A549 (cell line): ENCODE data around the gene TTF2. TPM values are rescaled to one million over a fixed set of nuclear protein-coding genes. Genes with fewer than 3 reads are reported as not detected.
"Not testable (repeated sequence)": the region's sequence is repeated elsewhere in the genome, so short reads cannot be mapped to it uniquely, and the experiment has no call there.

ENCODE experiments used
- ATAC-seq, 2 experiments: fragments of 200-7000 bp in 1 of 2; fragments of >200 bp in 1 of 2; cut with Nextera tagmentation in 1 of 2; cut with Tn5 transposase in 1 of 2; 3 replicates each; pipeline versions ENCODE4 v1.8.0 to v1.9.1; 2018 to 2020; ENCODE audit warnings: mild to moderate bottlenecking in 1 of 2, moderate library complexity in 1 of 2
- CTCF ChIA-PET: fragments of 300-600 bp; sonication (Branson Sonifier 250); formaldehyde crosslinking; extraction: SDS; loops from one replicate; lab custom pipeline; 2021; ENCODE audit warnings: antibody characterized with exemption, inconsistent platforms; lab: Yijun Ruan, JAX
- POLR2A ChIA-PET: fragments of 350-600 bp; formaldehyde crosslinking; extraction: SDS; loops from one replicate; lab custom pipeline; 2021; ENCODE audit warnings: antibody characterized with exemption, inconsistent platforms; lab: Yijun Ruan, JAX
- DNase-seq, 2 experiments: peaks; one replicate each; pipeline versions ENCODE4 v3.0.0 to v3.0.0-alpha.2; 2011 to 2016; ENCODE audit warnings: low read depth in 1 of 2, low spot score in 1 of 2
- FAIRE-seq: peaks from 2 replicates; lab custom pipeline; 2011; peaks lifted over from hg19 to GRCh38; lab: Jason Lieb, UNC
- H3K27ac ChIP-seq, 2 experiments: fragments of >200 bp; sonication (Bioruptor Twin); formaldehyde crosslinking; 3 replicates each; pipeline ENCODE4 v1.5.1; 2016 to 2017
- H3K4me1 ChIP-seq: fragments of >200 bp; sonication (Bioruptor Twin); formaldehyde crosslinking; 3 replicates; pipeline ENCODE4 v1.6.1; 2016
- H3K4me2 ChIP-seq: fragments of >200 bp; sonication (Bioruptor Twin); formaldehyde crosslinking; 3 replicates; pipeline ENCODE4 v1.6.1; 2016
- H3K4me3 ChIP-seq: fragments of >200 bp; sonication (Bioruptor Twin); formaldehyde crosslinking; 3 replicates; pipeline ENCODE4 v1.5.1; 2016
- H3K9me3 ChIP-seq: fragments of >200 bp; sonication (Bioruptor Twin); formaldehyde crosslinking; 3 replicates; pipeline ENCODE4 v1.6.1; 2016
- CEBPB ChIP-seq, 2 experiments: fragments of >200 bp in 1 of 2; sonication (Bioruptor Twin) in 1 of 2; formaldehyde crosslinking in 1 of 2; IDR thresholded peaks; 2 replicates each; pipeline ENCODE4 v1.6.1; 2012 to 2016
- CHD2 ChIP-seq: fragments of 150-350 bp; IDR thresholded peaks from 2 replicates; pipeline ENCODE4 v1.6.1; 2014; ENCODE audit warnings: low read length; ENCODE audit not compliant: partially characterized antibody
- EHMT2 ChIP-seq: fragments of 200-600 bp; sonication (generic); IDR thresholded peaks from 2 replicates; pipeline ENCODE4 v1.6.1; 2016; ENCODE audit warnings: antibody characterized with exemption, low read depth, mild to moderate bottlenecking, moderate library complexity
- EP300 ChIP-seq, 2 experiments: fragments of >200 bp; sonication (Bioruptor Twin); formaldehyde crosslinking; IDR thresholded peaks; 2 replicates in 1 of 2; 3 replicates in 1 of 2; pipeline ENCODE4 v1.6.1; 2016 to 2017
- HMGXB4 ChIP-seq: fragments of 250-450 bp; sonication (Bioruptor Pico); IDR thresholded peaks from 2 replicates; pipeline ENCODE4 v1.5.0; 2021; ENCODE audit warnings: mild to moderate bottlenecking, moderate library complexity, borderline replicate concordance
- JUNB ChIP-seq: fragments of >200 bp; sonication (Bioruptor Twin); formaldehyde crosslinking; IDR thresholded peaks from 2 replicates; pipeline ENCODE4 v1.6.1; 2016
- NPAS2 ChIP-seq: fragments of 250-450 bp; sonication (Bioruptor Pico); IDR thresholded peaks from 2 replicates; pipeline ENCODE4 v1.8.0; 2022; ENCODE audit warnings: mild to moderate bottlenecking, moderate library complexity, borderline replicate concordance
- RNF2 ChIP-seq: fragments of 200-600 bp; sonication (generic); IDR thresholded peaks from 2 replicates; pipeline ENCODE4 v1.6.1; 2016; ENCODE audit warnings: low read depth, mild to moderate bottlenecking, antibody characterized with exemption, moderate library complexity, borderline replicate concordance
- TP53 ChIP-seq: fragments of 250-450 bp; sonication (Bioruptor Pico); IDR thresholded peaks from 2 replicates; pipeline ENCODE4 v1.5.0; 2021; ENCODE audit warnings: mild to moderate bottlenecking, moderate library complexity
- WGBS: methylation state at CpG from one replicate; pipeline ENCODE4 v1.1.6; 2017; ENCODE audit errors: missing lambda C conversion rate; 5-methylcytosine and 5-hydroxymethylcytosine counted together
- polyA plus RNA-seq, 4 experiments: library from polyadenylated mRNA; depleted of rRNA in 3 of 4; stranded (reverse); fragments of >200 nt; fragmentation: RNase III in 1 of 4; extraction: RNeasy Plus Mini Kit Qiagen cat#74134 plus additional on column Dnase treatment in 1 of 4; gene quantifications; 2 replicates in 3 of 4; 3 replicates in 1 of 4; pipeline ENCODE4 v1.2.3, GENCODE V29; 2011 to 2017
- small RNA-seq, 6 experiments: library from RNA; depleted of rRNA; stranded (forward); fragments of <200 nt; gene quantifications; one replicate each; pipeline ENCODE3, GENCODE V24; 2012

The TTF2 gene
- polyA plus RNA-seq, 2 of the 4 experiments (the other 2 are of a cell fraction), result 16.5 to 26.6 TPM

DNA sequence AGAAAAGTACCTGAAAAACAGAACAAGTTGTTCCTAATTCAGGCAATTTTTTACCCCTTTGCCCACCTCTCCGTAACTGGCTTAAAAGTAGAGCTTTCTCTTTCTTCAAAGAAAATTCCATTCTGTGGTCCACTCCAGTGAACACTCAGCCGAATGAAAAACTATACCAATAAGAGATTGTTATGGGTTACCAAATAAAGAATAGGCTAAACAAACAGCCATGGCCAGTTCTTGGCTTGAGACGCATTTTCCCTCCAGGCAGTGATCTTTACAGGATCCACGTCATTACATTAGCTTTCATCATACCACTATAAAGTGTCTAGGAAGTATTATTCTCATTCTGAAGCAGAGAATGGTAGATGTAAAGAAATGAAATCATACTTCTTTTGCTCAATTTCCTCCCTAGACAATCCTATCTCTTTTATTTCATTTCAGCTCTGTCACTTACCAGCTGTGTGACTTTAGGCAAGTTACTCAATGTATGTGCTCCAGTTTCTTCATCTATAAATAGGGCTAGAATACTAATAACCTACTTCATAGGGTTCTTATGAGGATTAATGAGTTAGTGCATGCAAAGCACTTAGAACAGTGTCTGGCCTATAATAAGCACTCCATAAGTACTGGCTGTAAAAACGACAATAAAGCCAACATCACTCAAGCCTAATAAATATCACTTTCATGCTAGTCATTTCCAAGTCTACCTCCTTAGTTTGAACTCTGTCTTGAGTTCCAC is 87.9 kb downstream of the TTF2 start:
- Histone ChIP-seq H3K4me1 (peaks cover 29% of the 10 kb centered on the region), H3K4me3 (peak overlapping the region; percentile 16; the same call in 1 of the 3 replicates), H3K9me3 (no peaks in the 10 kb centered on the region), H3K27ac (peak overlapping the region; percentile 80 to 87), H3K4me2 (peak overlapping the region; percentile 70)
- CTCF ChIA-PET, result interaction anchor here (0.5 to 2.4 kb wide), 4 partner anchors 19 to 149 kb away, joined by 4 to 10 read pairs (median 4); no protein-coding TSS in a partner anchor
- FAIRE-seq (no peak), ATAC-seq (peak; percentile 74 to 87), DNase-seq (peak; percentile 25 to 70)
- 21% methylated on average over 5 of the region's 5 CpGs for WGBS
- POLR2A ChIA-PET, result no interaction called here
- TF ChIP-seq CEBPB (IDR thresholded peaks at IDR 0.05) (0 out of 4 replicates have a peak, but pooled peaks of 1 of the 2 experiments have one; percentile 44), JUNB (0 out of 2 replicates have a peak, but pooled peaks have one; percentile 22), RNF2 (no peak), EP300 (IDR thresholded peaks at IDR 0.05) (0 out of 5 replicates have a peak, but pooled peaks of 1 of the 2 experiments have one; percentile 37)

GRCh38 chr1:117150316-117150715 is 90.2 kb downstream of the TTF2 start:
- TF ChIP-seq HMGXB4 (CRISPR knock-in tag) (no peak), NPAS2 (CRISPR knock-in tag) (no peak), TP53 (no peak), EHMT2 (no peak), CHD2 (no peak)
- TF ChIP-seq, all 56 proteins: peak for 0
- ChIA-PET POLR2A (no interaction called here), CTCF (interaction anchor here (1.7 kb wide), 1 partner anchor 22 kb away, joined by 6 read pairs; no protein-coding TSS in a partner anchor)
- H3K4me1 ChIP-seq, result peaks cover 29% of the 10 kb centered on the region
- 63% methylated on average over 2 of the region's 2 CpGs for WGBS
- DNase-seq (no peak), FAIRE-seq (no peak), ATAC-seq (no peak)
- no peak overlapping the region for H3K4me2 ChIP-seq
- H3K9me3 ChIP-seq, result no peaks in the 10 kb centered on the region
- H3K4me3 ChIP-seq, result no peak overlapping the region
- H3K27ac ChIP-seq, result peak overlapping the region in 1 of 2 experiments; percentile 40; a peak in 2 of 6 replicates

- POLR2A ChIA-PET, FAIRE-seq, H3K9me3 ChIP-seq, H3K27ac ChIP-seq, H3K4me3 ChIP-seq, ATAC-seq, DNase-seq, H3K4me2 ChIP-seq, CTCF ChIA-PET: not testable (repeated sequence)
- peaks cover 24% of the 10 kb centered on the region for H3K4me1 ChIP-seq
- 73% methylated on average over 5 of the region's 5 CpGs for WGBS
Observed at GRCh38 chr1:117151305-117151704, 91.2 kb downstream of the TTF2 start.

Small RNA genes lying within 50 kb of the gene (small RNA-seq; reads per million reads assigned to genes)
- 4.3 to 304 (median 160) reads per million in 6 experiments for gene MIR942

Other genes starting within 250 kb of the TTF2 start
- gene PTGFRN, start 150.4 kb upstream of the TTF2 start, polyA plus RNA-seq (2011; rRNA removed), result 39.0 and 51.1 TPM in 2 replicates
- 13.7 to 17.4 TPM (median 16.7 TPM) in 3 replicates for gene PTGFRN, start 150.4 kb upstream of the TTF2 start, polyA plus RNA-seq (2017; fragmentation: RNase III; extraction: RNeasy Plus Mini Kit Qiagen cat#74134 plus additional on column Dnase treatment)
- gene CD101, start 58.6 kb upstream of the TTF2 start, polyA plus RNA-seq (2011; rRNA removed), result 0.52 TPM in 2 replicates
- gene CD101, start 58.6 kb upstream of the TTF2 start, polyA plus RNA-seq (2017; fragmentation: RNase III; extraction: RNeasy Plus Mini Kit Qiagen cat#74134 plus additional on column Dnase treatment), result 0.21 to 0.30 TPM (median 0.29 TPM) in 3 replicates
- gene TRIM45, start 61.4 kb downstream of the TTF2 start, polyA plus RNA-seq (2011; rRNA removed), result 3.4 TPM in 2 replicates
- 2.1 to 3.0 TPM (median 2.9 TPM) in 3 replicates for gene TRIM45, start 61.4 kb downstream of the TTF2 start, polyA plus RNA-seq (2017; fragmentation: RNase III; extraction: RNeasy Plus Mini Kit Qiagen cat#74134 plus additional on column Dnase treatment)
- 0.18 and 0.34 TPM in 2 replicates for gene VTCN1, start 150.6 kb downstream of the TTF2 start, polyA plus RNA-seq (2011; rRNA removed)
- gene VTCN1, start 150.6 kb downstream of the TTF2 start, polyA plus RNA-seq (2017; fragmentation: RNase III; extraction: RNeasy Plus Mini Kit Qiagen cat#74134 plus additional on column Dnase treatment), result 0.04 to 0.18 TPM (median 0.16 TPM) in 3 replicates